Measurements from ENCODE around the gene MCC.

Gene MCC

DNA sequence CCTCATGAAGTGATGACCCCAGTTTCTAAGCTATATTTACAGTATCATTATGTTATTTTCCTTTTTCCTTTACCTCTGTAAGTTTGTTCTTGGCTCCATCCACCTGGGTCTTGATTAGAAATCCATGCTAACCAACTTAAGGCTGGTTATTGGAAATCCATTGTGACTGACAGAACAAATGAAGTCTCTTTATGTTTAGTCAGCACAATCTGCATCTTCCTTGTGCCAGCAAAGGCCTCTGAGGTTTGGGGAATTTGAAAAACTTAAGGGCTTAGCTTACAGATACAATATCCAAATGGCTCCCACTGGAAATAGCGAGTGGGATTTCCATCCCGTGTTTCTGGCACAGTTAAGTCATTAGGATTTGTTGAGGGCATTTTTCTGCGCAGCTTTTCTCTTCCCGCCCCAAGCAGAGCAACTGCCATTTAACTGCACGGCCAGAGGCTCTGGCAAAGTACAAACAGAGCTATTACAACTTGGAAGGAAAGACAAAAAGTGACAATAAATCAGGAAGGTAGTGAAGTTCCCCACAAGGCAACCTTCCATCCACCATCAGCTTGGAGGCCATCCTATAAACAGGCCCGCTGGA is 447.5 kb downstream of the MCC start:
- DNase-seq = no peak

DNA sequence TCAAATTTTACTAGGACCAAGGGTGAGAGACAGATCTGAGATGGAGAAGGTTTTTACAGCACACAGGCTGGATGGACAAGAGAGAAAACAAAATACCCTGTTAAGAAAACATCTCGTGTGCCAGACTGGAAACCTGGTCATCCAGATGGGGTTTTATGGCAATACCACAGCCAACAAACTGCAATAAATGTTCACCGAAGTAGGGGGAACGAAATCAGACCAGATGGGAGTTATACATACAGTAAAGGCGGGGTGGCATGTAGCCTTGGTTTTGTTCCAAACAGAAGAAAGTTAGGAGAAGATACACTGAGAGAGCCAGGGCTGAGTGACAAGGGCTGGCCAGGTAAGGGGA is 448.3 kb downstream of the MCC start:
- DNase-seq = peak; percentile 91

DNA sequence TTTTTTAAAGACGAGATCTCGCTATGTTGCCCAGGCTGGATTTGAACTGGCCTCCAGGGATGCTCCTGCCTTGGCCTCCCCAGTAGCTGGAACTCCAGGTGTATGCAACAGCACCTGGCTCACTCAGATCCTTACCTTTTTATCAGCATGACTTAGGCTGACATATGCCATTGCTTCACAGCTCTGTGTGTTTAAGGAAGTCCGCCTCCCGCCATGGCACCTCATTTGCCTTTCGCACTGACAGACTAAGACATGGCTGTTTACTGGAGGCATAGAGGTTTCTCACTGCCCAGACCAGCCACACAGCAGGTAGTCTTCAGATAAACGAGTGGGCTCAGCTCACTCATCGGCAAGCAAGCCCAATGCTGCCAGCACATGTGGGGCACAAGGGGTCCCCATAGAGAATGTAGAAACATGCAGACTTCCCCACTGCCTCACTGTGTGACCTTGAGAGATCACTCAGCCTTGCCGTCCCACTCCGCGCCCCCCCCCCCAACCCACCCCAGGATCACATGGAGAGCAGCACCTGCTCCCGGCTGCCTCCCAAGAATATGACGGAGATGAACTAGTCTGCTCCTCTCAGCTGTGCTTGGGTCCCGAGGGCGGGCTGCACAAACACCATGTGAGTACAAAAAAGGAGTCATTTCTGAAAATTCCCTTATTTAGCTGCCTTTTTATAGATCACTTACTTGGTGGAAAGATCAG is 448.9 kb downstream of the MCC start:
- DNase-seq = peak; percentile 91

DNA sequence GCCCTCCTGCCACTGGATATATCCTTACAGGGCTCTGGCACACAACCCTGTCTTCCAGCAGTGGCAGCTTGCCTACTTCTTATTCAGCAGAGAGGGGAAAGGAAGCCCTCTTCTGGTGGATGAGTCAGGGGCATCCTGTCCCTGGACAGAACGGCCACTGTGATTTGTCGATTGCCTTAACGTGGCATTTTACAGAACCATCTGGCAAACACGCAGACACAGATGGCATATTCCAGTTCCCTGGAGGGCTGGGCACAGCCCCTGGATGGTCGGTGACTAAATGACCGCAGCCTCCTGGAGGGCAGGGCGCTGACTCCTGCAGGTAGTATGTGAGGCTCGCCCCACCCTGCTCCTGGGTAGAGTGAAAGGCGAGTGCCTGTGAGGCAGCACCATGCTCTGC is 449.5 kb downstream of the MCC start:
- peak; percentile 50 for DNase-seq

- no peak for DNase-seq
Observed at GRCh38 chr5:113038136-113038535, 450.1 kb downstream of the MCC start.

DNA sequence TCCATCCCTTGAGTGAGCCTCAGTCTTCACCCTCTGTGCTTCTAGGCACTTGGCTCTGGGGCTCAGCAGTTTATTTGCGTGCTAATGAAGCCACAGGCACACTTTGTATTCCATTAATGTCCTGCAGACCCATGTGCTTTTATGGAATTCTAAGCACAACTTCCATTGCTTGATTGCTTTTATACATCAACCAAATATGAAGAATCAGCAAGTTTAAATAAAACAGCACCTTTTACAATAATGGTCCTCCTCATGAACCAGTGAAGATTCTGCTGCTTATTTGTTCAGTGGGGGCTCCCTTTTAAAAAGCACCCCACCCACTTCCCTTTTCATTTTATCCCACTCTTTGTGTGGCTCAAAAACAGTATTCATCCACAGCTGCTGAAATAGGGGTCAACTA is 451.4 kb downstream of the MCC start:
- no peak for DNase-seq

GRCh38 chr5:113036321-113036720 is 451.9 kb downstream of the MCC start:
- DNase-seq = no peak

DNA sequence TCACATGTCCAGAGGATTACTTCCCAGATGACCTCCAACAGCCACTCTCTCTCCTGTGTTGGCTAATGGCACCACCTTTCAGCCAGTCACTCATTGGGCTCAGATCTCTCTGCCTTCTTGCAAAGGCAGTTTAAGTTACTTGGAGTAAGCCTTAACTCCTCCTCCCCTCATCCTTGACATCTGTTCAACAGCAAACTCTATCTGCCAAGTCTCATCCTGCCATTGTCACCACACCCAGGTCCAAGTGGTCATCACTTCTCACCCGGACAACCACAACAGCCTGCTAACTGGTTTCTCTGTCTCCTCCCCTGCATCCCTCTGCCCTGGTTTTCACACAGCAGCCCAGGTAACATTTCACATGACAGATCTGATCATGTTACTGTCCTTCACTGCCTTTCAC is 453.2 kb downstream of the MCC start:
- DNase-seq = no peak

- DNase-seq = no peak
Observed at GRCh38 chr5:113034182-113034773, 454.0 kb downstream of the MCC start.

DNA sequence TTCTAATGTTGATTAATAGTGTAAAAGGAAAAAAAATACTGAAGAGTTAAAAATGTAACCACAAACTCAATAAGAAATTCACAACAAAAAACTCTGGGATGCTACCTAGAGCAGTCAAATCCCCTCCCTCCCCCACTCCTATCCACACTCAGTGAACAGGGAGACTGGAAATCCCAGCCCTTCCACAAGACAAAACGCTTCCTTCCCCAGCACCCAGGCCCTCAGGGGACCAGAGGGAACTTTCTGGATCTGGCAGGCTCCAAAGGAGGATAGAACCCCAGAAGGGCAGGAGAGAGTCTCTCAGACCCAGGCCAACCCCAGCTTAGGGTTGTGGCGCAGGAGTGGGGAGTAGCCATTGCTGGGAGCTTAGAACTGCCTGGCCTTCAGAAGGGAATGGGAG is 456.7 kb downstream of the MCC start:
- no peak for DNase-seq

GRCh38 chr5:113031104-113031503 is 457.1 kb downstream of the MCC start:
- DNase-seq = no peak

- DNase-seq = no peak
Observed at GRCh38 chr5:113029614-113030013, 458.6 kb downstream of the MCC start.

- DNase-seq = no peak
Observed at GRCh38 chr5:113027431-113027830, 460.8 kb downstream of the MCC start.

DNA sequence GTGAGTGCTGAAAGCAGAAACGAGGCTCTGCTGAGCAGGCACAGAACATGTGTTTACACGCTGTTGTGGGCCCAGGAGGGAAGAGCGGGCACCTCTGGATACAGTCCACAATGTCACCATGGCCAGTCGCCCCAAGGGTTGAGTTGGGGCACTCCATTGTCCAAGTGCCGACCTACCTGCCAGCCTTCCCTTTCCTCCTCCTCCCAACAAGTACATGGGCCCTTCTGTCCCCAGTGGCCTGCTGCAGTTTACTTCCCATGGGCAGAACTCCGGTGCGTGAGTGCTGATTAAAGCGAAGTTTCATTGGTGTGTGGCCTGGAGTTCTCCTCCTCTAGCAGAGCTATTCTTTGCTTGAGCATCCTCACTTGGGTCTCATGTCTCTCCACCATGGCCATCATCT is 461.2 kb downstream of the MCC start:
- DNase-seq = no peak

DNA sequence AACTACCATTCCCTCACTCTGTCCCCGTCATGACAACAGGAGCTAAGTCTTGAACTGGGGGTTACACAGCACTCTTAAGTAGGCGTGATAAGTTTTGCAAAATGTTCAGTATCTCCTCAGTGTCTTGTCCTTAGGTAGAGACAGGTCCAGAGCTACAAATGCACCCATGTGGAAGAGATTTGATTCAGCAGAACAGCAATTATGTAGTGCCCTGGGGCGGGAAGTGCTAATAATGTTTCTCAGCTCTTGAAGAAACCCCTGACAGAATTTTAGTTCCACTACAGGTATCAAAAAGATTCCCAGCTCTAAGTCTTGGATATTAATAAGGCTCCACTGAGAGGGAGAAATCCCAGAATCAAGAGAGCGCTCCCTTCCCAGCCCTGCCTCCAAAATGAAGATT is 462.0 kb downstream of the MCC start:
- no peak for DNase-seq

GRCh38 chr5:113025596-113025995 is 462.7 kb downstream of the MCC start:
- DNase-seq = no peak

GRCh38 chr5:113024076-113024697 is 464.1 kb downstream of the MCC start:
- DNase-seq = no peak

DNA sequence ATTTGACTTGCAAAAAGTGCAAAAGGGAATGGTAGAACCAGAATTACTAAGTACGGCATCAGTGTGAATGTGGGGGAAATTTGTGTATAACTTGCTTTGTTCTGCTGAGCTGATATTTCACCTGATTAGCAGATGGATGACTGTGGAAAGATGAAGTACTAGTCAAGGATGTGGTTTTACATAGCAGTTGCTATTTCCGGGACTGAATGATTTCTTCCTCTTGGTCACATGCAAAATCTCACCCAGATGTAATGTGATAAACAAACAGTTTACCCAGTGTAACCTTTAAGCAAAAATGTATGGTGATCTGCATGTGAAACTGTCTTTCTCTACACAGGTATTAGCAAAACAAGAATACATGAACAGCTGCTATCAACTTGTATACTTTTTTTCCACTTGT is 465.6 kb downstream of the MCC start:
- no peak for DNase-seq

DNA sequence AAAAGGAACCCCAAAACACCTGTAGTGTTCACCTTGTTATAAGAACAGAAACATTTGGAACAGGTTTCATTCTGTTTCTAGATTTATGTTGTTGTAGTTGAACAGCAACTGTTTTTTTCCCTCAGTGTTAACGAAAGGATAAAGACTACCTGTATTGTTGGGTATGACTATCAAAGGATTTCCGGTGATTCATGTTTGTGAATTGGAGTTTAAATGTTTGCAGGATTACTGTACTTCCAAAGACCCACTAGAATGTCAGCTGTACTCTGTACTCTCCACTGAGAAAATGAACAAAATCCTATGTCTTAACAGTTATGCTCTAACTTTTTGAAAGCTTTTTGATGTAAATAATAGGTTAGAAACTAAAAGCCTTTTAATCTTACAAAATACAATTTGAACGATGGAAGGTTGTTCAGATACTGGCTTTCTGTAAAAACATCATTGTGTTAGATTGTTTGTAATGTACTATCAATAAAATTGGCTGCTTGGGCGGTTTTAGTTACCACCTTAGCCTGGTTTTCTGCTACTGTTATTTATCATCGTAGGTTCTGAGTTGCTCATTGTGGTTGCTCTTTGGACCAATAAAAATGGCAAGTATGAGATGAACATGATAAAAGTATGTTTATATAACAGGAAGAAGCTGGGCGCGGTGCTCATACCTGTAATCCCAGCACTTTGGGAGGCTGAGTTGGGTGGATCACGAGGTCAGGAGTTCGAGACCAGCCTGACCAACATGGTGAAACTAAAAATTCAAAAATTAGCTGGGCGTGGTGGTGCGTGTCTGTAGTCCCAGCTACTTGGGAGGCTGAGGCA is 467.6 kb downstream of the MCC start:
- DNase-seq = no peak

DNA sequence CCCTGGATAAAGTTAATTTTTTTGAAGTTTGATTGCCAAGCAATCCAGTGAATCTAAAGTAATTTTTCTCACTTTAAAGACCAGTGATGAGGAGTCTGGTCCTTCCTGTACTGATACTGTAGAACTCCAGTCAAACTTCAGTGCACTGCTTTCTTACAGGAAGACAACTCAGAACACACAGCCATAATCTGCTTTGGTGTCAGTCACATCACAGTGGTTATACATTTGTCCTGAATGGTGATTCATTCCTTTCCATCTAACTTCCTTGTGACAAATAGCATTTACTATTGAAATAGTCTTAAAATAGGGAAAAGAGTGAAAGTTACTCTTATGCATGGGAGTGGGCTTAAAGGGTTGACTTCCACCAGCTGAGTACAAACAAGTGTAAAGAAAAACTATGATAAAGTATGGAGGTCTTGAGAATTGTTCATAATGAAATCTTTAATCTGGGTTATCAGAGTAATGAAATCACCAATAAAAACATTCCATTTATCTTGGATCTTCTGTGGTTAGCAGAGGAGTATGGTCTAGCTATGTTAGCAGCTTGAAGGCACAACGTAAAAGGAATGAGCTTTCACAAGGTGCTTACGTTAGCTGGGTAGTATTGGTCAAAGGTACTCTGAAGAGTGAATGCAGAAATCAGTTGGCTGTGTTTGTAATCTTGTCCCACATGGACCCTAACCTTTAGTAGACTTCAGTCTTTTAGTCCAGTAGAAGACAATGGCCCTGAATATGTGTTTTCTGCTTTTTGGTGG is 470.2 kb downstream of the MCC start:
- DNase-seq = no peak

DNA sequence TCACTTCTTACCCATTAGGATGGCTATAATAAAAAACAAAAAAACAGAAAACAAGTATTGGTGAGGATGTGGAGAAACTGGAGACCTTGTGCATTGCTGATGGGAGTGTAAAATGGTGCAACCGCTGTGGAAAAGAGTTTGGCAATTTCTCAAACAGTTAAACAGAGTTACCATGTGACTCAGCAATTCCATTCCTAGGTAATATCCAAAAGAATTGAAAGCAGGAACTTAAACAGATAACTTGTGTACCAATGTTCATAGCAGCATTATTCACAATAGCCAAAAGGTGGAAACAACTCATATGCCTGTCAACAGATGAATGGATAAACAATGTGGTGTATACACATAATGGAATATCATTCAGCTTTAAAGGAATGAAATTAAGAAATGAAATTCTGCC is 482.8 kb downstream of the MCC start:
- no peak for DNase-seq

DNA sequence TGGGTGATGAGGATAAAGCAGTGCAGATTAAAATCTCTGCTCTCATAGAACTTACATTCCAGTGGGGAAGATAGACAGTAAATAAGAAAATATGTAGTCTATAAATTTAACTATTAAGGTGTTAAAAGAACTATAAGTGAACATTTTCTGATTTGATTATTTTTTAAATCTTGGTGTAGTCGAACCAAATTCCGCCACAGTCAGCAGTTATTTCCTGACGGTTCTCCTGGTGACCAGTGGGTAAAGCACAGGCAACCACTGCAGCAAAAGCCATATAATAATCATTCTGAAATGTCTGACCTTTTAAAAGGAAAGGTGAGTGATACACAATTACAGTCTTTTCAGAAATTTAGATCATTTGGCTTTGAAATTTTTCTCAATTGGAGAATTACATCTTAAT is 484.5 kb downstream of the MCC start:
- DNase-seq = no peak

GRCh38 chr5:113002423-113002822 is 485.8 kb downstream of the MCC start:
- DNase-seq = no peak
